OCI-M2 (cell line): ENCODE data around the gene WDR70.
"Not testable (repeated sequence)": the region's sequence is repeated elsewhere in the genome, so short reads cannot be mapped to it uniquely, and the experiment has no call there.

Source experiments
- DNase-seq: peaks from one replicate; lab custom pipeline; 2025; ENCODE audit not compliant: unreplicated experiment; lab: John Stamatoyannopoulos, UW

WDR70 gene

DNA sequence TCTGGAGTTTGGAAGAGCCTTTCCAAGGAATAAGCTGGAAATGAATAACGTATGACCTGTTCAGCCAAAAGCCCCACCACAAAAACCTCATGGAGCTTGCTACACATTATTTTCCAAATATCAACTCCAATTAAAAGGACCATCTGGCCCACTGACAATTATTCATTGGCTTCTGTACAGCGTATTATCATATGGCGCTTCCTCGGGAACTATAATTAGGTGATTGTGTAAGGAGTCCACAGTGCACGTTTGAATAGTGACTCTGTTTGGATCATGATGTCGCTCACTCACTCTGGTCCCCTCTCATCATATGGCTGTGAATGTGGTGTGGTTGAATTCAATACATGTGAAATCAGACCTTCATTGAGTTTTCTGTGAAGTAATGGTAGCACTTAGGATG is 408.6 kb downstream of the WDR70 start:
- DNase-seq = no peak

DNA sequence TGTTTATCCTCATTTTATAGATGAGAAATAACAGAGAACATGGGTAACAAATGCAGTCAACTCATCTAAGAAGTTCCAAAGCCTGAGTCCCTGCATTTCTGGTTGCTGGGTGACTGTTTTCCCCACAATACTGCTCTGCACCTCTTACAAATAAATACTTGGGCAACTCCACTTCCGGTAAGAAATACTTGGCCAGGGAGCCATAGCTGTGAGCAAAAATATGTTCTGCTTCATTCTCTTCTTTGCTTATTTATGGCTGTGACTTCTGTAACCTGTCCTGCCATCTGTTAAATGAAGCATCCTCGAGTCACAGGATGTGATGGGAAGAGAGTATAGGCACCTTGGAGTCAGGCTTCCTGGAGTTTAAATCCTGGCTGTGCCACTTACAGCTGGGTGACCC is 410.9 kb downstream of the WDR70 start:
- DNase-seq = no peak

DNA sequence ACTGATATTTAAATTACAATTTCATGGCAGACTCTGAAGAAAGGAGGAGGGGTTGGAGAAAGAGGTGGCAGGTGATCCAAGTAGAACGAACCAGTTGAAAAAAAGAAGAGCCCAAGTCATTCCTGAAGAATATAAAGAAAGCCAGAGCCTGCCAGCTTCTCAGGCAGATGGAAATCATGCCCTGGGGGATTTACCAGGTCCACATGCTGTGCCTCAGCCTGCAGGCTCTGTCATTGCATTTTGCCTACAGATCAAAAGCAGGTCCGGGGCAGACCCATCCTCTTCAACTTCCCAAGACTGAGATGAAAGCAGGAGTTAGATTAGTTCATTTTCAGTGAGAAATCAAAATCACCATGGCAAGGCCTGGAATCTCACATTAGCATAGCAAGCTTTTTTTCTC is 412.2 kb downstream of the WDR70 start:
- no peak for DNase-seq

DNA sequence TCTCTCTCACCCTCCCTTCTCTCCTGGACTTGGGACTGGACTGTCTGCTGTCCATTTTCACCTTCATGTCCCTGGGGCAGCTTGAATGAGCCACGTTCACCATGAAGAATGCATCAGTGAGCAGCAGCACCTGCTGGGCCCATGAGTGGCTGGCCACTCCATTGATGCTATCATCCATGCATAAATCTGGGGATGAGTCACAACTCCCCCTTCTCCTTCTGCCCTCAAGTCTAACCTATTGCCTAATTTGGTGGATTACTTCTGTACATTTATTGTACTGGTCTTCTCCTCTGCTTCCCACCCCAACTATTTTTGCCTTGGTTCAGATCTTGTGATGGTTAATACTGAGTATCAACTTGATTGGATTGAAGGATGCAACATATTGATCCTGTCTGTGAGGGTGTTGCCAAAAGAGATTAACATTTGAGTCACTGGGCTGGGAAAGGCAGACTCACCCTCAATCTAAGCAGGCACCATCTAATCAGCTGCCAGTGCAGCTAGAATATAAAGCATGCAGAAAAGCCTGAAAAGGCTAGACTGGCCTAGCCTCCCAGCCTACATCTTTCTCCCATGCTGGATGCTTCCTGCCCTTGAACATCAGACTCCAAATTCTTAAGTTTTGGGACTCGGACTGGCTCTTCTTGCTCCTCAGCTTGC is 414.0 kb downstream of the WDR70 start:
- no peak for DNase-seq

DNA sequence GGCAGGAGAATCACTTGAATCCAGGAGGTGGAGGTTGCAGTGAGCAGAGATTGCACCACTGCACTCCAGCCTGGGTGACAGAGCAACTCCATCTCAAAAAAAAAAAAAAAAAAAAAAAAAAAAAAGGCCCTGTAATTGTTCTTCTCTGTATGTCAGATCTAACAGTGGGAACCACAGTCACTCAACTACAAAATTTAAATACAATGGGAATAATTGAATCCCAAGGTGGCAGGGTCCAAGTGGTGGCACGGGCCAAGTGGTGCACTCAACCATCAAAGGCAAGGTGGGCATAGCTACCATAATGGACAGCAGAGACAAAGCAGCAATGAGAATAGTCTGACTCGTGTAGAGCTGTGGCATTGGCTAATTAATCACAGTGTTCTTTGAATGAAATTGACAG is 416.2 kb downstream of the WDR70 start:
- DNase-seq = not testable (repeated sequence)

DNA sequence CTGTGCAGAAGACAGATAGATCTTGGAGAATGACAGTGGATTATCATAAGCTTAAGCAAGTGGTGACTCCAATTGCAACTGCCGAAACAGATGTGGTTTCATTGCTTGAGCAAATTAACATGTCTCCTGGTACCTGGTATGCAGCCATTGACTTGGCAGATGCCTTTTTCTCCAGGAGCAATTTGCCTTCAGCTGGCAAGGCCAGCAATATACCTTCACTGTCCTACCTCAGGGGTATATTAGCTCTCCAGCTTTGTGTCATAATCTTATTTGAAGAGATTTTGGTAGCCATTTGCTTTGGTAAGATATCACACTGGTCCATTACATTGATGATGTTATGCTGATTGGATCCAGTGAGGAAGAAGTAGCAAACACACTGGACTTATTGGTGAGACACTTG is 417.3 kb downstream of the WDR70 start:
- not testable (repeated sequence) for DNase-seq

DNA sequence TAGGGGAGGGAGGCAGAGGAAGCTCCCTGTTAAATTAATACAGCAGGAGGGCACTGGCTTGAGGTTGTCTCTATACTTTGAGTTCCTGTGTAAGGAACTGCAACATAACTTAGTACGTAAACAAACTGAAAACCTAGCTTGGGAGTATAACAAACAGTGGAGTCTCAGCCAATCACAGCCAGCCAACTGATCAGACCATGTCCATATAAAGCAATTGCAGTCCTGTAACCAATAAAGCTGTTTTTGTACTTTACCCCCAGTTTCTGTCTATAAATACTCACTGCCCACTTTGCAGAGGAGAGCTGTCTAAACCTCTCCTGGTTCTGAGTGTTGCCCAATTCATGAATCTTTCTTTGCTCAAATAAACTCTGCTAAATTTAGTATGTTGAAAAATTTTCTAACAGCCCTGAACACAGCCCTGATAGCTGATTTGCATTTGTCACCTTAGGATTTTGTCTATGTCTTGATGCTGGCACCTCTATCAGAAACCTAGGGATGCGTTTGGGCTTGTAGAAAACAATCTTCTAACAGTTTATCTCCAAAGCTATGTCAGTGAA is 420.8 kb downstream of the WDR70 start:
- no peak for DNase-seq

DNA sequence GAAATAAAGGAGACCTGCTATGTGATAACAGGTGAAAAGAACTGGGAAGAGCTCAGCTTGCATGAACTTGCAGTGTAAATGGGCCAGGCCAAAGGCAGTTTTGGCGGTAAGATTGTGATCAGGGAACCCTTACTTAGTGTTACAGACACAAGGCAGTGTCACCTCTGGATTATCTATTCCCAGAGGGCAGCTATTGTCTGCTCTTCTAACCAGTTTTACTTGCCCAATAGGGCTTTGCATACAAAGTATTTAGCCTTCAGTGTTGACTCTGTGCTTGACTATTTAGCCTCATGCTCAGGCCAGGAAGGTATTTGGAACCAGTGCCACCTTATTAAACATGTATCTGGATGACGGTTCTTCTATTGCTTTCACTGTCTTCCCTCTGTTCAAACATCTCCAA is 422.4 kb downstream of the WDR70 start:
- DNase-seq = no peak
